Choroid plexus epithelial cell (primary cell): ENCODE measurements around the gene KLHDC1.
"Not testable (repeated sequence)": the region's sequence is repeated elsewhere in the genome, so short reads cannot be mapped to it uniquely, and the experiment has no call there.

ENCODE experiments used
- DNase-seq: peaks from one replicate; pipeline ENCODE4 v3.0.0-alpha.2; 2010; ENCODE audit warnings: low read depth
- H3K4me3 ChIP-seq: 2 replicates; pipeline ENCODE4 v1.5.1; 2011; ENCODE audit warnings: low read depth, mild to moderate bottlenecking, control low read depth, low read length, moderate library complexity
- TF ChIP-seq, protein P1 (sequence below): conservative IDR thresholded peaks from 2 replicates; pipeline ENCODE4 v1.5.1; 2011; ENCODE audit warnings: low read depth, mild to moderate bottlenecking, control low read depth, inconsistent platforms, low read length, moderate library complexity

Gene KLHDC1

DNA sequence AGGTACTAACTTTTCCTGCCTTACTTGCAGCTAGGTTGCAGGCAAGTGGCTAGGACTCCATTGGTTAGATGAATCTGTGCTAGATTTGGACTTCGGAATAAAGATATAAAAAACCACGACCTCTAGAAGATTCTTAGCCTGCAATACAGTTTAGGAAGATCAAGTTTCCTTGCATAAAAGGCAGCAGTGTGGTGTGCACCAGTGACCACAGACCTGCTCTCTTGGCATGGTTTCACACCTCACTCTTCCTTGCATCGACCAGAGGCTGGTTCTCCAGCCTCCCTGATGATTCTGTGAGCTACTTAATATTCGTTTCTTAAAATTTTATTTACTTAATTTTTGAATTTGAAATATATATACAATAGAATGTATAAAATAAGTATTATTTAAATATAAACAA, 9.8 kb downstream of the KLHDC1 start:
- DNase-seq, result peak; percentile 17
- H3K4me3 ChIP-seq, result no peak overlapping the region
- TF ChIP-seq, protein P1, sequence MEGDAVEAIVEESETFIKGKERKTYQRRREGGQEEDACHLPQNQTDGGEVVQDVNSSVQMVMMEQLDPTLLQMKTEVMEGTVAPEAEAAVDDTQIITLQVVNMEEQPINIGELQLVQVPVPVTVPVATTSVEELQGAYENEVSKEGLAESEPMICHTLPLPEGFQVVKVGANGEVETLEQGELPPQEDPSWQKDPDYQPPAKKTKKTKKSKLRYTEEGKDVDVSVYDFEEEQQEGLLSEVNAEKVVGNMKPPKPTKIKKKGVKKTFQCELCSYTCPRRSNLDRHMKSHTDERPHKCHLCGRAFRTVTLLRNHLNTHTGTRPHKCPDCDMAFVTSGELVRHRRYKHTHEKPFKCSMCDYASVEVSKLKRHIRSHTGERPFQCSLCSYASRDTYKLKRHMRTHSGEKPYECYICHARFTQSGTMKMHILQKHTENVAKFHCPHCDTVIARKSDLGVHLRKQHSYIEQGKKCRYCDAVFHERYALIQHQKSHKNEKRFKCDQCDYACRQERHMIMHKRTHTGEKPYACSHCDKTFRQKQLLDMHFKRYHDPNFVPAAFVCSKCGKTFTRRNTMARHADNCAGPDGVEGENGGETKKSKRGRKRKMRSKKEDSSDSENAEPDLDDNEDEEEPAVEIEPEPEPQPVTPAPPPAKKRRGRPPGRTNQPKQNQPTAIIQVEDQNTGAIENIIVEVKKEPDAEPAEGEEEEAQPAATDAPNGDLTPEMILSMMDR, result no peak

DNA sequence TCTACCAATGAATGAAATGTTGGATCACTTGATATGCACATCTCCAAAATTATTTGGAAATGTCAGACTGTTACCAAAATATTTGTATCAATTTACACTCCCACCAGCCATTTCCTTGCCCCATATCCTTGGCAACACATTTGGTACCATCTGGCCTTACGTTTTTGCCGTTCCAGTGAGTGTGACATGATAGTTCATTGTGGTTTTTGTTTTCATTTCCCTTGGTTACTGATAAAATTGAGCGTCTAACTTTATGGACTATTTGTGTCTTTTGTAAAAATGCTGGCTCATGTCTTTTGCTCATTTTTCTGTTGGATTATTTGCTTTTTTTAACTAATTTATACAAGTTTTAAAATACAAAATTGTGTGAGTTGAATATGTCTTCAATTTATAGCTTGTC, 11.0 kb downstream of the KLHDC1 start:
- H3K4me3 ChIP-seq, result no peak overlapping the region
- no peak for DNase-seq
- TF ChIP-seq, protein P1, result no peak

DNA sequence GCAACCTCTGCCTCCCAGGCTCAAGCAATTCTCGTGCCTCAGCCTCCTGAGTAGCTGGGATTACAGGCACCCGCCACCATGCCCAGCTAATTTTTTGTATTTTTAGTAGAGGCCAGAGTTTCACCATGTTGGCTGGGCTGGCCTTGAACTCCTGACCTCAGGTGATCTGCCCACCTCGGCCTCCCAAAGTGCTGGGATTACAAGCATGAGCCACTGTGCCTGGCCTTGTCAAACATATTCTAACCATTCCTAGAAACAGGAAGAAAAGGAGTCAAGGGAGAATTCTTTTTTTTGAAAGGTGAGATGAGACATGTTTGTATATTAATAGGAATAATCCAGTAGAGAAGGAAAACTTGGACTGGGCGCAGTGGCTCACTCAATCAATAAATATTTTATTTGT, 11.6 kb downstream of the KLHDC1 start:
- not testable (repeated sequence) for DNase-seq, H3K4me3 ChIP-seq

DNA sequence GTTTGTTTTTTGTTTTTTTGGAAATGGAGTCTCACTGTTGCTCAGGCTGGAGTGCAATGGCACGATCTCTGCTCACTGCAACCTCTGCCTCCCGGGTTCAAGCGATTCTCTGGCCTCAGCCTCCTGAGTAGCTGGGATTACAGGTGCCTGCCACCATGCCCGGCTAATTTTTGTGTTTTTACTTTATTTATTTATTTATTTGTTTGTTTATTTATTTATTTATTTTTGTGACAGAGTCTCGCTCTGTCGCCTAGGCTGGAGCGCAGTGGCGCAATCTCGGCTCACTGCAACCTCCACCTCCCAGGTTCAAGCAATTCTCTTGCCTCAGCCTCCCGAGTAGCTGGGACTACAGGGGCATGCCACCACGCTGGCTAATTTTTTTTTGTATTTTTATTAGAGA, 18.1 kb downstream of the KLHDC1 start:
- not testable (repeated sequence) for DNase-seq, H3K4me3 ChIP-seq

DNA sequence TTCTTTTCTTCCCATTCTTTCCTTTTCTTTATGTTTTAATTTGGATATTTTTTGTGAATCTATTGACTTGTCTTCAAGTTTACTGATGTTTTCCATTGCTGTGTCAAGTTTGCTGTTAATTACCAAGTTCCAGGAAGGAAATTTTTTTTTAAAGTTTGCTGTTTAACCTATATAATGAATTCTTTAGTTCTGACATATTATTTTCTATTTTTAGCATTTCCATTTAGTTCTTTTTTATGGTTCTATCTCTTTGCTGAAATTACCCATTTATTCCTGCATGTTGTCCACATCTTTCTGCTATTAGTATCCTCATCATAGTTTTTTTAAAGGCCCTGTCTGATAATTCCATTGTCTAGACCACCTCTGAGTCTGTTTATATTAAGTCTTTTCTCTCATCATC, 27.8 kb downstream of the KLHDC1 start:
- H3K4me3 ChIP-seq, result no peak overlapping the region
- no peak for DNase-seq
- TF ChIP-seq, protein P1, result no peak

DNA sequence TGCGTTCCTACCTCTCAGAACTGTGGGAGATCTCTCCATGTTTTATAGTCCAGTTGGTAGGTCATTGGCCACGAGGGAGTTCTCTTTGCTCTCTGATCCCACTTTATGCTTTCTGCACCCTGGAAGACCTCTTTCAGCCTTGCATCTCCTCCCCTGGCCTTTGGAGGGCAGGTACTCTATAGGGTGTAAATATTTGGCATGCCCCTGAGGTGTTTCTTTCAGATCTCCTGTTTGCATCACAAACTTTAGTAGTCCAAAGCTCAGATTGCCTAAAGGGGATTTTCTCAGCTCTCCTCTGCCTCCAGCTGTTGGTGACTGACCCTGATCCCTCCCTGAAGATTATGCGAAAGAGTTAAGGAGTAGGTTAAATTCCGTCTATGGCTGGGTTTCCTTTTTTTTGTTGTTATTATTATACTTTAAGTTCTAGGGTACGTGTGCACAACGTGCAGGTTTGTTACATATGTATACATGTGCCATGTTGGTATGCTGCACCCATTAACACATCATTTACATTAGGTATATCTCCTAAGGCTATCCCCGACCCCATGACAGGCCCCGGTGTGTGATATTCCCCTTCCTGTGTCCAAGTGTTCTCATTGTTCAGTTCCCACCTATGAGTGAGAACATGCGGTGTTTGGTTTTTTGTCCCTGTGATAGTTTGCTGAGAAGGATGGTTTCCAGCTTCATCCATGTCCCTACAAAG, 29.0 kb downstream of the KLHDC1 start:
- not testable (repeated sequence) for H3K4me3 ChIP-seq, DNase-seq

DNA sequence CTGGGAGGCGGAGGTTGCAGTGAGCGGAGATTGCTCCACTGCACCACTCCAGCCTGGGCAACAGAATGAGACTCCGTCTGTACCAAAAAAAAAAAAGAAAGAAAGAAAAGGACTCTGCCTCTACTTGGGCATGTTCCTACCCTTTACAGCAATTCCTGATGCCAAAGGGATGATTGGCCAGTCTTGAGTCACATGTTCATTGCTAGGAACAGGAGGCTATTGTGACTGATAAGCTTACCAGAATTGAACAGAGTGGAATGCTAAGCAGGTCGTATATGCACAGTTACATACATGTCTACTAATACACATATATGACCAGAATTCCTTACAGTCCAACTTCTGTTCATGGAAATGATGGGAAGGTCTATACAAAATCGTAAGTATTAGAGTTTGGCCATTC, 34.3 kb downstream of the KLHDC1 start:
- no peak overlapping the region for H3K4me3 ChIP-seq
- TF ChIP-seq, protein P1, result no peak
- DNase-seq, result no peak

DNA sequence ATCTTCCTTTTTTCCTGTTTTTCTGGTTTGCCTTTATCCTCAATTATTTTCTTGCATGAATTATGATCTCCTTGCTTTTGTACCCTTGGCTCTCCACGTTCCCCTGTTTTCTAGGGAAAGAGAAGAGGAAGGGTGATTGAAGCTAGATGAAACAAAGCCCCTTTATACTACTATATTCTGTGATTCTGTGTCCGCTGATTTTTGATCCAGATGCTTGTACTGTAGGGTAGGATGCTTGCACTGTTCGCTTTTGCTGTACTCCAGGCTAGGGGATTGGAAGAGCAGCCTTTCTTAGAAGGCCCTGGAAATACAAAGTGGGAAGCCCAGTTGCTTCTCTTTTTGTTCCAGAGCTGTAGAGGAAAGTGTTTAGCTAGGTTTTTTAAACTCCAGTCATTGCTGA, 40.0 kb downstream of the KLHDC1 start:
- TF ChIP-seq, protein P1, result no peak
- no peak overlapping the region for H3K4me3 ChIP-seq
- no peak for DNase-seq

DNA sequence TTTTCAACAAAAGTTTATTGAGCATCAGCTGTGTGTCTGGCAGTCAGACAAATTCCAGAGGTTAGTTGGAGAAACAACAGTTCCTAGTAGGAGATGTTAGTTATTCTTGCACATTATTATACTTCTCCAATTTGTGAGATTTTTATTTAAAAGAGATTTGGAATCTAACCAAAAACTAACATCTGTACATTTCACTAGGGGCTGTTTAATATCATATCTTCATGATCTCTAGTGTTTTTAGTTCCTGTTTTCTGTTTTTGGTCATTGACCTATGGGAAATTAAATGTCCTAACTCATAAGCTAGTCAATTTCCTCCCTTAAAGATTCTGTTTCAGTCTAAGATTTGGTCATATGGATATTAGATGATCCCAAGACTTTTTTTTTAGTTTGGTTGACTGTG, 40.9 kb downstream of the KLHDC1 start:
- no peak overlapping the region for H3K4me3 ChIP-seq
- TF ChIP-seq, protein P1, result no peak
- no peak for DNase-seq

DNA sequence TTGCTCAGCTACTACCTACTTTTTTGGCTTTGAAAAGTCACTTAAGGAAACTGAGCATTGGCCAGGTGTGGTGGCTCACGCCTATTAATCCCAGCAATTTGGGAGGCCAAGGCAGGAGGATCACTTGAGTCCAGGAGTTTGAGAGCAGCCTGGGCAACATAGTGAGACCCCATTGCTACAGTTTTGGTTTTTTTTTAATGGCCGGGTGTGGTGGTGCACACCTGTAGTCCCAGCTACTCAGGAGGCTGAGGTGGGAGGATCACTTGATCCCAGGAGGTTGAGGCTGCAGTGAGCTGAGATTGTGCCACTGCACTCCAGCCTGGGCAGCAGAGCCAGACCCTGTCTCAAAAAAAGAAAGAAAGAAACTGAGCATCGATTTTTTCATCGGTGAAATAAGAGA, 42.7 kb downstream of the KLHDC1 start:
- DNase-seq, H3K4me3 ChIP-seq: not testable (repeated sequence)
